Measurements from ENCODE around the gene HECW1.
A peak's percentile ranks its signal among the peaks of the same experiment; 100 is the strongest.

DNA sequence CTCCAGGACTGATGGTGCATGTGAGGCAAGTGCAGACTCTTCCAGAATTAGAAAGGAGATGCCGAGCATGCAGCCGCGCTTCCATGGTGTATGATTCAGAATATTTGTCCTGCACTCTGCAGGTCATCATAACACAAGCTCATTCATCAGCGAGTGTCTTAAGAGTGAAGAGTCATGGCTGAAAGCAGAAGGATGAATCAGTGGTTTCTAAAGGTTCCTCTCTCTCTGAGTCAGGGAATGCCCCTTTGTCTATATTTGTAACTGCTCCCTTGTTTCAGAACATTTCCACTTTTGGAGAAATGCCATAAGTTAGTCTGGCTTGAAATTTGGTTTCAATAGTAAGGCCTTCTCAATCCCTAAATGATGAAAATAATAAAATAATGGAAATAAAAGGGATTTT lies 52.3 kb downstream of the HECW1 start:
- TF ChIP-seq EZH2 (IDR thresholded peaks at IDR 0.05; ENCODE audit: insufficient read depth, poor library complexity, severe bottlenecking) = no peak
- TF ChIP-seq EZH2phosphoT487 (IDR thresholded peaks at IDR 0.05; ENCODE audit: insufficient read depth, low read depth) = peak; percentile 89; the same call in 1 of the 2 replicates
